Body of pancreas (tissue), 4 donors: ENCODE results near the gene SMIM44. TPM values are rescaled to one million over a fixed set of nuclear protein-coding genes. Genes with fewer than 3 reads are reported as not detected.

Experiments
- ATAC-seq: fragments of 150-250 bp; one replicate; pipeline ENCODE4 v1.9.1; 2016
- DNase-seq, 4 donors: peaks; one replicate each; pipeline ENCODE4 v3.0.0-alpha.2; 2019
- H3K27ac ChIP-seq, 4 donors: fragments of 200-600 bp; sonication (generic); 1 replicate in 3 of 4; 2 replicates in 1 of 4; pipeline versions ENCODE4 v1.5.1 to v1.6.1; 2016 to 2019; ENCODE audit warnings: mild to moderate bottlenecking in 1 of 4, mixed read lengths in 1 of 4, moderate library complexity in 1 of 4
- H3K27me3 ChIP-seq, 2 donors: fragments of 200-600 bp; sonication (generic); one replicate each; pipeline ENCODE4 v1.6.0; 2016; ENCODE audit warnings: mild to moderate bottlenecking in 1 of 2
- H3K36me3 ChIP-seq, 2 donors: fragments of 200-600 bp; sonication (generic); replicated peaks in 1 of 2; 2 replicates each; pipeline ENCODE4 v1.5.1; 2016; ENCODE audit warnings: low read depth in 2 of 2; ENCODE audit not compliant: insufficient read depth in 1 of 2
- H3K4me1 ChIP-seq: fragments of 200-600 bp; sonication (generic); one replicate; pipeline ENCODE4 v1.6.0; 2016
- H3K4me3 ChIP-seq, 2 donors: fragments of 200-600 bp; sonication (generic); 1 replicate in 1 of 2; 2 replicates in 1 of 2; pipeline ENCODE4 v1.5.1; 2016 to 2019
- H3K9me3 ChIP-seq, 3 donors: fragments of 200-600 bp; sonication (generic); 1 replicate in 2 of 3; 2 replicates in 1 of 3; pipeline ENCODE4 v1.5.1; 2016
- POLR2A ChIP-seq, 3 donors: fragments of 450-650 bp; IDR thresholded peaks; one replicate each; pipeline ENCODE4 v1.6.1; 2016; ENCODE audit warnings: antibody characterized with exemption in 3 of 3, mild to moderate bottlenecking in 2 of 3
- WGBS, 2 donors: methylation state at CpG; one replicate each; pipeline ENCODE4 v1.1.5; 2017; 5-methylcytosine and 5-hydroxymethylcytosine counted together
- intact Hi-C: fragments of 100-400 bp; cut with DNase I; formaldehyde crosslinking; loops from one replicate; pipeline ENCODE4 v1.15.1; 2023
- total RNA-seq, 2 donors: library from RNA; depleted of rRNA; stranded (reverse); fragments of >200 nt; gene quantifications; one replicate each; pipeline ENCODE4 v1.1.0, GENCODE V29; 2016
- TF ChIP-seq, protein P1 (sequence below), 7 experiments: fragments of 450-650 bp in 4 of 7; fragments of 200-600 bp in 3 of 7; sonication (generic) in 3 of 7; IDR thresholded peaks; one replicate each; pipeline ENCODE4 v1.5.1; 2016 to 2019; ENCODE audit warnings: antibody characterized with exemption in 7 of 7

The SMIM44 gene
- total RNA-seq, 2 donors from 2014 or later = not detected

DNA sequence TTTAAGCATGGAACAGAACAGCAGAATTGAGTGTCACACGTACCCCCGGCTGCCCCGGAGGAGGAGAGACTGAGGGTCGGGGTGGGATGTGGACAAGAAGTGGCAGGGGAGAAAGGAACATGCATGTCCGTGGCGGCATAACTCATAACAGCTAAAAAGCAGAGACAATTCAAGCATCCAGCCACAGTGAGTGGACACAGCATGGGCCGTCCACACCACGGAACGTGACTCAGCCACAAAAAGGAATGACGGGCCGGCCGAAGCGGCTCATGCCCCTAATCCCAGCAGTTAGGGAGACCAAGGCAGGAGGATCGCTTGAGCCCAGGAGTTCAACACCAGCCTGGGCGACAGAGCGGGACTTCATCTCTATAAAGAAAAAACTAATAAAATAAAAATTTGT, 9.7 kb upstream of the SMIM44 start:
- no peak for DNase-seq
- H3K27ac ChIP-seq = no peak overlapping the region
- H3K4me1 ChIP-seq = no peaks in the 10 kb centered on the region
- ATAC-seq = no peak
- WGBS, 2 donors = 92 to 93% methylated on average over 16 of the region's 16 CpGs
- H3K9me3 ChIP-seq = no peaks in the 10 kb centered on the region
- TF ChIP-seq, protein P1, sequence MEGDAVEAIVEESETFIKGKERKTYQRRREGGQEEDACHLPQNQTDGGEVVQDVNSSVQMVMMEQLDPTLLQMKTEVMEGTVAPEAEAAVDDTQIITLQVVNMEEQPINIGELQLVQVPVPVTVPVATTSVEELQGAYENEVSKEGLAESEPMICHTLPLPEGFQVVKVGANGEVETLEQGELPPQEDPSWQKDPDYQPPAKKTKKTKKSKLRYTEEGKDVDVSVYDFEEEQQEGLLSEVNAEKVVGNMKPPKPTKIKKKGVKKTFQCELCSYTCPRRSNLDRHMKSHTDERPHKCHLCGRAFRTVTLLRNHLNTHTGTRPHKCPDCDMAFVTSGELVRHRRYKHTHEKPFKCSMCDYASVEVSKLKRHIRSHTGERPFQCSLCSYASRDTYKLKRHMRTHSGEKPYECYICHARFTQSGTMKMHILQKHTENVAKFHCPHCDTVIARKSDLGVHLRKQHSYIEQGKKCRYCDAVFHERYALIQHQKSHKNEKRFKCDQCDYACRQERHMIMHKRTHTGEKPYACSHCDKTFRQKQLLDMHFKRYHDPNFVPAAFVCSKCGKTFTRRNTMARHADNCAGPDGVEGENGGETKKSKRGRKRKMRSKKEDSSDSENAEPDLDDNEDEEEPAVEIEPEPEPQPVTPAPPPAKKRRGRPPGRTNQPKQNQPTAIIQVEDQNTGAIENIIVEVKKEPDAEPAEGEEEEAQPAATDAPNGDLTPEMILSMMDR (IDR thresholded peaks at IDR 0.05) = no peak
- TF ChIP-seq POLR2A (IDR thresholded peaks at IDR 0.05) = no peak
- no peak overlapping the region for H3K4me3 ChIP-seq
- no peaks in the 10 kb centered on the region for H3K27me3 ChIP-seq
- peaks cover 0 to 3% of the 10 kb centered on the region in 2 donors for H3K36me3 ChIP-seq
- intact Hi-C loops = no loop called here

DNA sequence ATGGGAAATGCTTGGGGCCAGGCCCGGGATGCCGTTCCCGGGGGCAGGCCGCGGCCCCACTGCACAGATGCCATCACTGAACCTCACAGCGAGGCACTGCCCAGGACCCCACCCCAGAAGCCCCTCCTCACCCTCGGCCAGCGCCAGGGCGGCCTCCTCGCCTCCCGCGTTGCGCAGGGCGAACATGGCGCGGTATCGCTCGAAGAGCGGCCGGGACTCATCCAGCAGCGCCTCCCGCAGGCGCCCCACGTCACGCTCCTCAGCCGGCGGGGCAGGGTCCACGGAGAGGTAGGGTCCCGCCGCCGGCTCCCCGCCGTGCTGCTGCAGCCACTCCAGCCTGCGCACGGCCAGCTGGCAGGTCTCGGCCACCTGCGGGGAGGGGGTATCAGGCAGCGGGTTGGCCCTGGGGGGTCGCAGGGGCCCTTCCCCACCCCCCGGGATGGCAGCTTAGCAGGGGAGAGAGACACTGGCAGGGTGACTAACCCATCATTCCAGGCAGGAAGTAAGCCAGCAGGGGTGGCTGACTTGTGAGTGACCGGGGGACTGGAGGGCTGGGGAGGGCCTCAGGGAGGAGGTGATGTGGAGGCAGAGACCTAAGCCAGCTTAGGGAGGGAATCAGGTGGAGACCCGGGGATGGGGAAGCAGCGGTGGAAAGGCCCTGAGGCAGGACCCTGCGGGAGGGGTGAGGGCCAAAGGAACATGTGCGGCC, 9.0 kb upstream of the SMIM44 start:
- no peak for TF ChIP-seq POLR2A (IDR thresholded peaks at IDR 0.05)
- TF ChIP-seq, protein P1 (IDR thresholded peaks at IDR 0.05) = no peak
- no peak overlapping the region for H3K27ac ChIP-seq
- no peak overlapping the region for H3K4me3 ChIP-seq
- DNase-seq = no peak
- 89 to 93% methylated on average over 7 to 13 of the region's 45 CpGs for WGBS, 2 donors
- no peaks in the 10 kb centered on the region for H3K4me1 ChIP-seq
- peaks cover 0 to 3% of the 10 kb centered on the region in 2 donors for H3K36me3 ChIP-seq
- intact Hi-C loops = no loop called here
- H3K9me3 ChIP-seq = no peaks in the 10 kb centered on the region
- H3K27me3 ChIP-seq = no peaks in the 10 kb centered on the region
- ATAC-seq = no peak

GRCh38 chr19:3491396-3492119, 8.3 kb upstream of the SMIM44 start:
- whole genome bisulfite sequencing, 2 donors = 89 to 95% methylated on average over 9 to 49 of the region's 55 CpGs
- TF ChIP-seq, protein P1 (IDR thresholded peaks at IDR 0.05) = no peak
- no peak for TF ChIP-seq POLR2A (IDR thresholded peaks at IDR 0.05)
- Histone ChIP-seq H3K4me1 (no peaks in the 10 kb centered on the region), H3K9me3 (no peaks in the 10 kb centered on the region), H3K4me3 (no peak overlapping the region), H3K27ac (no peak overlapping the region), H3K27me3 (no peaks in the 10 kb centered on the region), H3K36me3 (peaks cover 0 to 3% of the 10 kb centered on the region in 2 donors)
- ATAC-seq (no peak), DNase-seq (no peak)
- intact Hi-C loops = no loop called here

DNA sequence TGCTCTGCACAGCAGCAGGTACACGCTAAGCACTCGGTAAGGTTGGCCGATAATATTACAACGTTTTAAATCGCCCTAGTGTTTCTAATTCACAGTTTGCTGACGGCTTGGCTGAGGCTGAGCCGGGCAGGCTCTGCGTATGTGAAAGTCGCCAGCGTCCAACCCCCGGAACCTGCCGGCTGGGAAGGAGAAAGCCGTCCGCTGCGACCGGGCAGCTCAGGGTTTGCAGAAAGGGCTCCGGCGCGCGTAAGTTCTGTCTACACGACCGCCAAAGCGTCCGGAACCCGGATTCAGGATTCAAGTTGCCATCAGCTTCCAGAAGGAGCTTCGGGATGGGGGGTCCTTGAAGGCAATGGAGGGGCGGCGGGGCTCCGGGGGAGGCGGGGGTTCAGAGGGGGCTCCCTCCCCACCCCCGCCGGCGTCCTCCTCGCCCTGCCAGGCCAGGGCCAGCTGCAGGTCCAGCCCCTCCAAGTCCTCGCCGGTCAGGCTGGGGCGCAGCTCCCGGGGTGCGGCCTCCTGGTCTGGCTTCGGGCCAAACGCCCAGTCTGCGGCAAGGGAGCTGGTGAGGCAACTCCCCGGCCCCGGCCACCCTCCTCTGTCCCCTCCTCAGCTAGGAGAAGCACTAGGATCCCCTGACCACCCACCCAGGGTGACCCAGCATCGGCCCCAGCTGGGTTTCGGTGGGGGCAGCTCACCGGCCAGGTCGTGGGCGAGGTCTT, 575 bp downstream of the SMIM44 start:
- no peak for TF ChIP-seq POLR2A (IDR thresholded peaks at IDR 0.05)
- TF ChIP-seq, protein P1 (IDR thresholded peaks at IDR 0.05) = no peak
- Histone ChIP-seq H3K9me3 (no peaks in the 10 kb centered on the region), H3K4me1 (peaks cover 7% of the 10 kb centered on the region), H3K4me3 (no peak overlapping the region), H3K36me3 (no peaks in the 10 kb centered on the region), H3K27me3 (peaks cover 0 to 27% of the 10 kb centered on the region in 2 donors), H3K27ac (no peak overlapping the region)
- no peak for ATAC-seq
- intact Hi-C loops = no loop called here
- DNase-seq = peak in 2 of 4 donors; percentile 18 to 26
- 59 to 71% methylated on average over 6 to 43 of the region's 49 CpGs for WGBS, 2 donors
